Astrocyte of the spinal cord (primary cell): ENCODE results near the gene HTT.
A peak's percentile ranks its signal among the peaks of the same experiment; 100 is the strongest.

ENCODE experiments used
- DNase-seq: peaks from one replicate; pipeline ENCODE4 v3.0.0; 2011; ENCODE audit warnings: low read depth, low spot score
- H3K4me3 ChIP-seq: 2 replicates; pipeline ENCODE4 v1.5.1; 2011; ENCODE audit warnings: low read depth, mild to moderate bottlenecking, low read length, moderate library complexity
- in situ Hi-C: cut with HindIII; loops from 2 replicates; pipeline ENCODE4 v1.10.0; 2017; ENCODE audit warnings: low sequenced_read_pairs
- TF ChIP-seq, protein P1 (sequence below): IDR thresholded peaks from 2 replicates; pipeline ENCODE4 v1.5.1; 2012; ENCODE audit warnings: low read depth, mild to moderate bottlenecking, low read length, inconsistent platforms

HTT gene

DNA sequence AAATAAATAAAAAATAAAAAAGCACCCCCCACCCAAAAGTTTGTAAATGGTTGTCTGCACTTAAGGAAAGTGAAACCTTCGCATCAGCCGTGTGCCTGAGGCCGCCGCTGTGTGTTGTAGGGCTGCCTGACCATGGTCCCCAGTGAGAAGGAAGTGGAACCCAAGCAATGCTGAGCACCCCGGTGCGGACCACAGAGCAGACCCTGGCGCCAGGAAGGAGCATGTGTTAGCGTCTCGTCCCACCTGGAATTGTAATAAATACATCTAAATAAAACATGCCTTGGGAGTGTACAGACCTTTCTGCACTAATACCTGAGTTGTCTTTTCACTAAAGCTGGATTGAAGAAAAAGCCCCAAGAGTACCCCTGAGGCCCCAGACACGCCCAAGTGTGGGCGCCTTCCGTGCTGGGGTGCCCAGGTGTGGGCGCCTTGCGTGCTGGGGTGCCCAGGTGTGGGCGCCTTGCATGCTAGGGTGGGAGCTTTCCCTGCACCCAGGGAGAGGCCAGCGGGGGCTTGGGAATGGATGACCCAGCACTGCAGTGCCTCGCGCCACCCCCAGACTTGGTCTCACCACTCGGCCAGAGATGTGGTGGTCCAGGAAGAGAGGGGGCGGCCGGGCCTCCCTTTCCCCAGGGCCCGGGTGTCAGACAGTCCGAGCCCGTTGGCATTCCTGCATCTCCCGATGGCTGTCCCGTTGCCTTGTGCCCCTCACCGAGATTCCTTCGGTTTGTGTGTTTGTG is 33.9 kb upstream of the HTT start:
- no peak overlapping the region for H3K4me3 ChIP-seq
- TF ChIP-seq, protein P1, sequence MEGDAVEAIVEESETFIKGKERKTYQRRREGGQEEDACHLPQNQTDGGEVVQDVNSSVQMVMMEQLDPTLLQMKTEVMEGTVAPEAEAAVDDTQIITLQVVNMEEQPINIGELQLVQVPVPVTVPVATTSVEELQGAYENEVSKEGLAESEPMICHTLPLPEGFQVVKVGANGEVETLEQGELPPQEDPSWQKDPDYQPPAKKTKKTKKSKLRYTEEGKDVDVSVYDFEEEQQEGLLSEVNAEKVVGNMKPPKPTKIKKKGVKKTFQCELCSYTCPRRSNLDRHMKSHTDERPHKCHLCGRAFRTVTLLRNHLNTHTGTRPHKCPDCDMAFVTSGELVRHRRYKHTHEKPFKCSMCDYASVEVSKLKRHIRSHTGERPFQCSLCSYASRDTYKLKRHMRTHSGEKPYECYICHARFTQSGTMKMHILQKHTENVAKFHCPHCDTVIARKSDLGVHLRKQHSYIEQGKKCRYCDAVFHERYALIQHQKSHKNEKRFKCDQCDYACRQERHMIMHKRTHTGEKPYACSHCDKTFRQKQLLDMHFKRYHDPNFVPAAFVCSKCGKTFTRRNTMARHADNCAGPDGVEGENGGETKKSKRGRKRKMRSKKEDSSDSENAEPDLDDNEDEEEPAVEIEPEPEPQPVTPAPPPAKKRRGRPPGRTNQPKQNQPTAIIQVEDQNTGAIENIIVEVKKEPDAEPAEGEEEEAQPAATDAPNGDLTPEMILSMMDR = no peak
- in situ Hi-C loops = no loop called here
- DNase-seq = no peak

DNA sequence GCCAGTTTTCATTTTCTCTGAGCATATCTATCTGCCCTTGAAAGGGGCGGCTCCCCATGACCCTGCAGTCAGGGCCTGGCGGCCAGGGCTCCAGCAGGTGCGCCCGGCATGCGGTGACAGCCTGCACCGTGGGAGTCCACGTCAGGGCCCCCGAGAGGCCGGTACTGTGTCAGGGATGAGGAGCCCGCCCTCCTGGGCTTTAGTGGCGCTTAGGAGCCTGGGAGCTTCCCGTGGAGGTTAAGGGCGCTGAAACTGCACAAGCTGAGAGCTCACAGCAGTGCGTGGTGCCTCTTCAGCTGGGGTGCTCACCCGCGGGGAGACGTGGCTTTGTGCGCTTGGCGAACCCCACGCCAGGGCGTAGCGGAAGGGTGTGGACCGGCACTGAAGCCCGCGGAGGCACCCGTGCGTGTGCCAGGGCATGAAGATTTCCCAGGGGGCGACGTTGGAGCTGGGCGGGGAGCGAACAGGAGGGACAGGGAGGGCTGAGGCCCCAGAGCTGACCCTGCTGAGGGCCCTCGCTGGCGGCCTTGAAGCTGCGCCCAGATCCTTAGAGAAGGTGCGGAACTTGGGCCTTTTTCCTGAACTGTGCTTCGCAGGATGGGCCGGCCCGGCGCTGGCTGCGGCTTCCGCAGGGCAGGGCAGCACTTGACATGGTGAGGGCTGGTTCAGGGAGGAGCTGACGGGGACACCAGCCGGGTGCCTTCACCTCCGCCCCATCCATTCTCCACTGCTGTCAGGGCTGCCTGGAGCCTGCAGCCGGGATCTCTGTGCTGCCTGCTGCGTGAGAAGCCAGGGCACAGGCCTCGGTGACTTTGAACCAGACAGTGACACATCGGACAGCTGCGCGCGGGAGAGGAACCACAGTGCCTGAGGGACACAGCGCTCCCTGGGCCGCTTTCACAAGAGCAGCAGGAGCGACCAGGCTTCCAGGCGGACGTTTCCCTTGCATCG is 33.0 kb upstream of the HTT start:
- peak overlapping the region; percentile 28 for H3K4me3 ChIP-seq
- DNase-seq = peak; percentile 21
- TF ChIP-seq, protein P1 = no peak
- in situ Hi-C loops = no loop called here

DNA sequence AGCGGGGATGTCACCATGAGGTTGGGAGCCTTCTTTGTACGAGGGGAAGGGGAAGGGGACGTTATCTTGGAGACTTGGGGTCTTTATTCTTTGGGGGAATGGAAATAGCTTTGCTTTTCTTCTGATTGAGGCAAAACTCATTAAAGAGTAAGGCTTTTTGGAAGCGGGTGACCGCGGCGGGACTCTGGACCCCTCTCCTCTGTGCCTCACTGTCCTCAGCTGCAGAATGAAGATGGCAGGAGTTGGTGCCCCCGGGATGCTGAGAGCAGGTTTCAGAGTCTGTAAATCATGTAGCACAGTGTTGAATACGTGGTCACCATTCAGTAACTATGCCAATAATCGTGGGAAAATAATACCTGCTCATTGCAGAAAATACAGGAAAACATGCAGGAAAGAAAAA is 32.3 kb upstream of the HTT start:
- TF ChIP-seq, protein P1 = no peak
- in situ Hi-C loops = no loop called here
- no peak for DNase-seq
- H3K4me3 ChIP-seq = peak overlapping the region; percentile 28

DNA sequence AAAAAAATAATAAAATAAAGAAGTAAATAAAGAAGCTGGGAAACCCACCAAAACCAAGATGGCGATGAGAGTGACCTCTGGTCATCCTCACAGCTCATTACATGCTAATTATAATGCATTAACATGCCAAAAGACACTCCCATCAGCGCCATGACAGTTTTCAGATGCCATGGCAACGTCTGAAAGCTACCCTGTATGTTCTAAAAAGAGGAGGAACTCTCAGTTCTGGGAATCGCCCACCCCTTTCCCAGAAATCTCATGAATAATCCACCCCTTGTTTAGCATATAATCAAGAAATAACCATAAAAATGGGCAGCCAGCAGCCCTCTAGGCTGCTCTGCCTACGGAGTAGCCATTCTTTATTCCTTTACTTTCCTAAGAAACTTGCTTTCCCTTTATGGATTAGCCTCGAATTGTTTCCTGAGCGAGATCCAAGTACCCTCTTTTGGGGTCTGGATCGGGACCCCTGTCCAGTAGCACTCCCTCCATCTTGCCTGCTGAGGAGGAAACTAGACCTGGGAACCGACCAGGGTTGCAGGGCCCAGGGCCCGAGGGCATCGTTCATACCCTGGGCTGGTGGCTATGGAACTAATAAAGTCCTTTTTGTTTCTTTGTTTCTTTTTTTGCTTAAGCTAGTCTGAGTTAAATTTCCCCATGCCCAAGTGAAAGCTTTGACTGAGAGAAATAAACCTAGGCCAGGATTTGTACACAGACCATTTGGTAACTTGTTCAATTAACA is 31.0 kb upstream of the HTT start:
- no peak for DNase-seq
- in situ Hi-C loops = no loop called here
- no peak overlapping the region for H3K4me3 ChIP-seq
- TF ChIP-seq, protein P1 = no peak

DNA sequence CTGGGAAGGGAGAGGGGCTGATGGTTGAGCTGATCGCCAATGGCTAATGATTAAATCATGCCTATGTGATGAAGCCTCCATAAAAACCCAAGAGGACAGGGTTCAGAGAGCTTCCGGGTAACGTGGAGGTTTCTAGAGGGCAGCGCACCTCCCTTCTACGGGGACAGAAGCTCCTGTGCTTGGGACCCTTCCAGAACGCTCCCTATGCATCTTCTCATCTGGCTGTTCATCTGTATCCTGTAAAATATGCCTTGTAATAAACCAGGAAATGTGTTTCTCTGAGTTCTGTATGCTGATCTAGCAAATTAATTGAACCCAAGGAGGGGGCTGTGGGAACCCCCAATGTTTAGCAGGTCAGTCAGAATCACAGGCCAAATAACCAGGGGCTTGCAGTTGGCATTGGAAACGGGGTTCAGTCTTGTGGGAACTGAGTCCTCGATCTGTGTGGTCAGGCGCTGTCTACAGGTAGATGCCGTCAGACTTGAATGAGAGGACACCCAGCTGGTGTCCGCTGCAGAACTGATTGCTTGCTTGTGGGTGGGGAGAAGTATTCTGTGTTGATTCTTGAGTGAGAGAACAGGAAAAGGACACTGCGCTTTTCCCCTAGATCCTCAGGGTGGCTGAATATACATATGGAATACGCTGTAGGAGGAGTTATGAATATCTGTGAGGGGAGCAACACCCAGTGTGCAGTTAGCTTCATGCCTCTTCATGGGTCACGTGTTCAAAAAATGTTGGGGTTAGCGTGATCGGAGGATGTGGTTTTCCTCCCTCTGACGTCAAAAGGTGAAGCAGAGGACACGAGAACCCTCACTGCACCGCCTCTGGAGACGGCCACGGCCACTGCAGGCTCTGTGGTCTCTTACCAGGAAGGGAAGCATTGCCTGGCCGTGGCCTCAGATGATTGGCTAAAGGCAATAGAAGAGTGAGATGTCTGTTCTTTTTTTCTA is 29.3 kb upstream of the HTT start:
- TF ChIP-seq, protein P1 = no peak
- in situ Hi-C loops = no loop called here
- H3K4me3 ChIP-seq = no peak overlapping the region
- peak; percentile 38 for DNase-seq

DNA sequence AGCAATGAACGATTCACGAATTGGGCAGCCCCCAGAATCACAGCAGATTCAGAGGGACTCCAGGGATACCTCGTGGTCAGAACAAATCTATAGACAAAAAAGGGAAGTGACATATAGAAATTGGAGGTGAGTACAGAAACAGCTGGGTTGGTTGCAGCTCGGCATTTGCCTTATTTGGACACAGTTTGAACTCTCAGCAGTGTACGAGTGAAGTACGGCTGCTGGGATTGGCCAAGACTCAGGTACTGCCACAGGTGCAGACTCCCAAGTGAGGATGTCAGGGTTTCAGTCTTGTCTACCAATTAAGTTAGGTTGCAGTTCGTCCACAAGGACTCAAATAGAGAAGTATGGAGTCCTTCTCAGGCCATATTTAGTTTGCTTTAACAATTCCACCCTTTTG is 28.3 kb upstream of the HTT start:
- TF ChIP-seq, protein P1 = no peak
- DNase-seq = no peak
- no peak overlapping the region for H3K4me3 ChIP-seq
- in situ Hi-C loops = no loop called here
